H9 (cell line): ENCODE results near the gene MLLT3. TPM values are rescaled to one million over a fixed set of nuclear protein-coding genes. Genes with fewer than 3 reads are reported as not detected.

ENCODE experiments used
- DNase-seq: peaks from one replicate; pipeline ENCODE4 v3.0.0-alpha.2; 2017
- H2AFZ ChIP-seq: one replicate; pipeline ENCODE4 v1.6.1; 2013; ENCODE audit warnings: mild to moderate bottlenecking, low read length, control low read depth, moderate library complexity
- H2AK5ac ChIP-seq: 2 replicates; pipeline ENCODE4 v1.6.1; 2013; ENCODE audit warnings: low read length, control low read depth, mixed read lengths; ENCODE audit not compliant: insufficient read length
- H2BK120ac ChIP-seq: one replicate; pipeline ENCODE4 v1.6.1; 2013; ENCODE audit warnings: low read depth, mild to moderate bottlenecking, low read length, control low read depth, inconsistent platforms; ENCODE audit not compliant: poor library complexity, severe bottlenecking
- H2BK12ac ChIP-seq: 2 replicates; pipeline ENCODE4 v1.6.1; 2013; ENCODE audit warnings: low read length, control low read depth, mixed read lengths, low read depth; ENCODE audit not compliant: insufficient read length
- H2BK15ac ChIP-seq: 2 replicates; pipeline ENCODE4 v1.6.1; 2013; ENCODE audit warnings: low read depth, low read length, control low read depth
- H2BK20ac ChIP-seq: one replicate; pipeline ENCODE4 v1.6.1; 2013; ENCODE audit warnings: low read depth, mild to moderate bottlenecking, low read length, control low read depth, inconsistent platforms; ENCODE audit not compliant: poor library complexity, severe bottlenecking
- H2BK5ac ChIP-seq: 2 replicates; pipeline ENCODE4 v1.6.1; 2013; ENCODE audit warnings: low read length, control low read depth, mixed read lengths; ENCODE audit not compliant: insufficient read length
- H3K14ac ChIP-seq: 2 replicates; pipeline ENCODE4 v1.6.1; 2013; ENCODE audit warnings: low read length, control low read depth; ENCODE audit not compliant: insufficient read depth
- H3K18ac ChIP-seq: 2 replicates; pipeline ENCODE4 v1.6.1; 2013; ENCODE audit warnings: low read depth, mild to moderate bottlenecking, mixed read lengths, low read length, control low read depth; ENCODE audit not compliant: insufficient read length
- H3K23ac ChIP-seq: 2 replicates; pipeline ENCODE4 v1.6.1; 2013; ENCODE audit warnings: low read length, control low read depth, mixed read lengths, low read depth; ENCODE audit not compliant: insufficient read length
- H3K23me2 ChIP-seq: 2 replicates; pipeline ENCODE4 v1.6.1; 2013; ENCODE audit warnings: low read depth, mild to moderate bottlenecking, mixed read lengths, low read length, control low read depth; ENCODE audit not compliant: insufficient read length, poor library complexity, severe bottlenecking
- H3K27ac ChIP-seq: 2 replicates; pipeline ENCODE4 v1.5.1; 2013; ENCODE audit warnings: low read length, control low read depth, mixed read lengths, low read depth; ENCODE audit not compliant: insufficient read length
- H3K27me3 ChIP-seq: 2 replicates; pipeline ENCODE4 v1.6.1; 2013; ENCODE audit warnings: low read length, control low read depth, inconsistent platforms; ENCODE audit not compliant: insufficient read depth
- H3K4ac ChIP-seq: 2 replicates; pipeline ENCODE4 v1.6.1; 2013; ENCODE audit warnings: low read depth, mild to moderate bottlenecking, control low read depth, inconsistent platforms, low read length, moderate library complexity
- H3K4me1 ChIP-seq: 2 replicates; pipeline ENCODE4 v1.6.1; 2013; ENCODE audit warnings: low read length, control low read depth, inconsistent platforms; ENCODE audit not compliant: insufficient read depth
- H3K4me2 ChIP-seq: 2 replicates; pipeline ENCODE4 v1.6.1; 2013; ENCODE audit warnings: low read length, control low read depth, mixed read lengths; ENCODE audit not compliant: insufficient read length, insufficient read depth
- H3K56ac ChIP-seq: 2 replicates; pipeline ENCODE4 v1.6.1; 2013; ENCODE audit warnings: low read depth, mild to moderate bottlenecking, mixed read lengths, low read length, control low read depth; ENCODE audit not compliant: insufficient read length
- H3K79me1 ChIP-seq: 2 replicates; pipeline ENCODE4 v1.6.1; 2013; ENCODE audit warnings: low read depth, mild to moderate bottlenecking, moderate library complexity, low read length, control low read depth, inconsistent platforms; ENCODE audit not compliant: insufficient read depth, poor library complexity, severe bottlenecking
- H3K79me2 ChIP-seq: 2 replicates; pipeline ENCODE4 v1.6.1; 2013; ENCODE audit warnings: low read length, control low read depth, inconsistent platforms; ENCODE audit not compliant: insufficient read depth
- H3K9ac ChIP-seq: 2 replicates; pipeline ENCODE4 v1.6.1; 2013; ENCODE audit warnings: low read length, control low read depth, mixed read lengths; ENCODE audit not compliant: insufficient read length; ENCODE audit errors: extremely low read depth
- H3K9me3 ChIP-seq: one replicate; pipeline ENCODE4 v1.6.1; 2013; ENCODE audit warnings: low read depth, low read length, inconsistent platforms; ENCODE audit not compliant: control insufficient read depth
- H3T11ph ChIP-seq: one replicate; pipeline ENCODE4 v1.6.1; 2013; ENCODE audit warnings: mild to moderate bottlenecking, low read length, control low read depth, inconsistent platforms
- H4K20me1 ChIP-seq: one replicate; pipeline ENCODE4 v1.6.1; 2013; ENCODE audit not compliant: control insufficient read depth, insufficient read length, insufficient read depth
- H4K5ac ChIP-seq: 2 replicates; pipeline ENCODE4 v1.6.1; 2013; ENCODE audit warnings: low read depth, mild to moderate bottlenecking, mixed read lengths, low read length, control low read depth; ENCODE audit not compliant: insufficient read length
- H4K8ac ChIP-seq: replicated peaks from 2 replicates; pipeline ENCODE4 v1.6.1; 2013; ENCODE audit warnings: low read length, control low read depth, mixed read lengths, low read depth; ENCODE audit not compliant: insufficient read length
- H4K91ac ChIP-seq: 2 replicates; pipeline ENCODE4 v1.6.1; 2013; ENCODE audit warnings: low read depth, mild to moderate bottlenecking, moderate library complexity, mixed read lengths, low read length, control low read depth; ENCODE audit not compliant: insufficient read length
- H3K27ac Mint-ChIP-seq, 3 experiments: 2 replicates in 2 of 3; 3 replicates in 1 of 3; pipeline ENCODE4 v1.8.0; 2020 to 2021; ENCODE audit warnings: mixed read lengths in 3 of 3, mild to moderate bottlenecking in 1 of 3, moderate library complexity in 1 of 3
- H3K27me3 Mint-ChIP-seq: 2 replicates; pipeline ENCODE4 v1.8.0; 2021; ENCODE audit warnings: low read depth, mild to moderate bottlenecking, moderate library complexity, mixed read lengths
- H3K36me3 Mint-ChIP-seq, 3 experiments: 2 replicates in 2 of 3; 3 replicates in 1 of 3; pipeline ENCODE4 v1.8.0; 2020 to 2021; ENCODE audit warnings: low read depth in 3 of 3, mixed read lengths in 3 of 3; ENCODE audit not compliant: insufficient read depth in 1 of 3
- H3K4me1 Mint-ChIP-seq, 2 experiments: 2 replicates each; pipeline ENCODE4 v1.8.0; 2020; ENCODE audit warnings: mixed read lengths in 2 of 2
- H3K4me3 Mint-ChIP-seq, 2 experiments: 2 replicates in 1 of 2; 3 replicates in 1 of 2; pipeline ENCODE4 v1.8.0; 2020 to 2021; ENCODE audit warnings: mild to moderate bottlenecking in 2 of 2, mixed read lengths in 2 of 2, moderate library complexity in 1 of 2
- H3K9me3 Mint-ChIP-seq, 2 experiments: 2 replicates in 1 of 2; 3 replicates in 1 of 2; pipeline ENCODE4 v1.8.0; 2020; ENCODE audit warnings: mild to moderate bottlenecking in 2 of 2, mixed read lengths in 2 of 2, moderate library complexity in 1 of 2
- CTCF ChIP-seq: fragments of 200-600 bp; sonication (generic); conservative IDR thresholded peaks from 3 replicates; pipeline ENCODE4 v1.8.0; 2021; ENCODE audit warnings: antibody characterized with exemption, mild to moderate bottlenecking
- WGBS: extraction: QIAGEN DNeasy Blood & Tissue Kit; methylation state at CpG from one replicate; pipeline ENCODE4 v1.1.7; 2013; ENCODE audit warnings: missing lambda C conversion rate, low lambda C conversion rate, mixed read lengths; ENCODE audit not compliant: insufficient read length; ENCODE audit errors: extremely low coverage; 5-methylcytosine and 5-hydroxymethylcytosine counted together
- total RNA-seq: library from RNA; stranded (reverse); gene quantifications from 2 replicates; pipeline ENCODE4 v1.2.1, GENCODE V29; 2021

The MLLT3 gene
- total RNA-seq, 1 experiment from 2014 or later = 3.9 TPM

- H2BK20ac ChIP-seq = no peak overlapping the region
- Mint-ChIP-seq H3K27ac (no peak overlapping the region), H3K36me3 (no peaks in the 10 kb centered on the region; a peak in 1 of 7 replicates), H3K27me3 (no peaks in the 10 kb centered on the region; the same call in 1 of the 2 replicates), H3K4me3 (no peak overlapping the region), H3K4me1 (peaks cover 6 to 10% of the 10 kb centered on the region in 2 experiments), H3K9me3 (no peaks in the 10 kb centered on the region)
- H3K23me2 ChIP-seq = no peaks in the 10 kb centered on the region
- H4K8ac ChIP-seq = no peak overlapping the region
- no peaks in the 10 kb centered on the region for H3K4me1 ChIP-seq
- no peak overlapping the region for H3K18ac ChIP-seq
- H3K23ac ChIP-seq = no peak overlapping the region
- H4K91ac ChIP-seq = no peak overlapping the region
- H3K4ac ChIP-seq = no peak overlapping the region
- no peak overlapping the region for H2BK5ac ChIP-seq
- no peaks in the 10 kb centered on the region for H3K79me1 ChIP-seq
- no peak overlapping the region for H4K5ac ChIP-seq
- no peak overlapping the region for H2BK15ac ChIP-seq
- DNase-seq = no peak
- H3K14ac ChIP-seq = no peak overlapping the region
- no peak overlapping the region for H2AK5ac ChIP-seq
- no peak overlapping the region for H2BK12ac ChIP-seq
- no peak overlapping the region for H3K56ac ChIP-seq
- H3K9ac ChIP-seq = no peak overlapping the region
- no peak overlapping the region for H2AFZ ChIP-seq
- no peaks in the 10 kb centered on the region for H3K9me3 ChIP-seq
- TF ChIP-seq CTCF = no peak
- no peak overlapping the region for H3K27ac ChIP-seq
- no peaks in the 10 kb centered on the region for H4K20me1 ChIP-seq
- H3K79me2 ChIP-seq = no peaks in the 10 kb centered on the region
- H3K27me3 ChIP-seq = no peaks in the 10 kb centered on the region
- H2BK120ac ChIP-seq = no peak overlapping the region
- WGBS = no CpG with 5 or more reads among the region's 9 CpGs
- H3T11ph ChIP-seq = no peak overlapping the region
- H3K4me2 ChIP-seq = no peak overlapping the region
Measured at GRCh38 chr9:20325008-20325407, 297.3 kb downstream of the MLLT3 start.
